ENCODE data around the gene PHACTR3. TPM values are rescaled to one million over a fixed set of nuclear protein-coding genes. Genes with fewer than 3 reads are reported as not detected.

PHACTR3 gene
- total RNA-seq, 6 donors from 2014 or later: 5.5 to 30.8 (median 11.4) TPM

- WGBS, 2 donors: 66% methylated on average over 3 of the region's 3 CpGs; no CpG with 5 or more reads in 1 of the 2 donors
- DNase-seq (no peak), ATAC-seq (ENCODE audit: low FRiP score in 2 of 2) (no peak)
- no peak overlapping the region for H3K4me3 ChIP-seq
- H3K9me3 ChIP-seq: no peaks in the 10 kb centered on the region
- H3K27me3 ChIP-seq: peaks cover 0 to 11% (median 4%) of the 10 kb centered on the region in 4 donors
- no peaks in the 10 kb centered on the region for H3K36me3 ChIP-seq
- peaks cover 0 to 8% (median 4%) of the 10 kb centered on the region in 4 donors for H3K4me1 ChIP-seq
- H3K27ac ChIP-seq: peak overlapping the region in 1 of 4 donors; percentile 46
- TF ChIP-seq POLR2AphosphoS5 (IDR thresholded peaks at IDR 0.05) (no peak), POLR2A (IDR thresholded peaks at IDR 0.05) (no peak), EP300 (IDR thresholded peaks at IDR 0.05) (no peak)
- TF ChIP-seq, protein P1, sequence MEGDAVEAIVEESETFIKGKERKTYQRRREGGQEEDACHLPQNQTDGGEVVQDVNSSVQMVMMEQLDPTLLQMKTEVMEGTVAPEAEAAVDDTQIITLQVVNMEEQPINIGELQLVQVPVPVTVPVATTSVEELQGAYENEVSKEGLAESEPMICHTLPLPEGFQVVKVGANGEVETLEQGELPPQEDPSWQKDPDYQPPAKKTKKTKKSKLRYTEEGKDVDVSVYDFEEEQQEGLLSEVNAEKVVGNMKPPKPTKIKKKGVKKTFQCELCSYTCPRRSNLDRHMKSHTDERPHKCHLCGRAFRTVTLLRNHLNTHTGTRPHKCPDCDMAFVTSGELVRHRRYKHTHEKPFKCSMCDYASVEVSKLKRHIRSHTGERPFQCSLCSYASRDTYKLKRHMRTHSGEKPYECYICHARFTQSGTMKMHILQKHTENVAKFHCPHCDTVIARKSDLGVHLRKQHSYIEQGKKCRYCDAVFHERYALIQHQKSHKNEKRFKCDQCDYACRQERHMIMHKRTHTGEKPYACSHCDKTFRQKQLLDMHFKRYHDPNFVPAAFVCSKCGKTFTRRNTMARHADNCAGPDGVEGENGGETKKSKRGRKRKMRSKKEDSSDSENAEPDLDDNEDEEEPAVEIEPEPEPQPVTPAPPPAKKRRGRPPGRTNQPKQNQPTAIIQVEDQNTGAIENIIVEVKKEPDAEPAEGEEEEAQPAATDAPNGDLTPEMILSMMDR (IDR thresholded peaks at IDR 0.05): no peak
These were observed 30.0 kb upstream of the PHACTR3 start for GRCh38 chr20:59574308-59574707.

DNA sequence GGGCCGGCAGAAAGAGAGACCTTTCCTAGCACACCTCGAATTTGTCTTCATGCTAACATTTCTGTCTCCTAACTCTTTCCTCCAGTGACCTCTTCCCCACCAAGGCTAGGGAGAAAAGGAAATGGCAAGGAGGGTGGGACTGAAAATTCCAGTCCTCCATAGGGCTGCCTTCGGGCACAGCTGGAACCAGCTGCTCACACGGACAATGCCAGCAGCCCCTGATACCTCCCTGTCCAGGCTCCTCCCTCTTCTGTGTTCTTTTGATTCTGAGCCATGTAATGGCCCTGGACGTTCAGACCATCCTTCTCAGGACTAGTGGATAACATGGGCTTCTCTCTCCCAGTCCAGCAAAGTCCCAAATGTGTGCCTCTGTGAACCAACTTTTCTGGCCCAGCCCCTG is 29.1 kb upstream of the PHACTR3 start:
- no peak for ATAC-seq (ENCODE audit: low FRiP score in 2 of 2)
- no peaks in the 10 kb centered on the region for H3K36me3 ChIP-seq
- no peaks in the 10 kb centered on the region for H3K9me3 ChIP-seq
- H3K4me3 ChIP-seq: no peak overlapping the region
- no peak for DNase-seq
- 55 to 61% methylated on average over 5 of the region's 5 CpGs for WGBS, 2 donors
- H3K27ac ChIP-seq: peak overlapping the region in 2 of 4 donors; percentile 0 to 46
- TF ChIP-seq POLR2A (IDR thresholded peaks at IDR 0.05): no peak
- TF ChIP-seq EP300 (IDR thresholded peaks at IDR 0.05): no peak
- TF ChIP-seq, protein P1 (IDR thresholded peaks at IDR 0.05): no peak
- no peak for TF ChIP-seq POLR2AphosphoS5 (IDR thresholded peaks at IDR 0.05)
- peaks cover 0 to 8% (median 4%) of the 10 kb centered on the region in 4 donors for H3K4me1 ChIP-seq
- H3K27me3 ChIP-seq: peaks cover 0 to 11% (median 6%) of the 10 kb centered on the region in 4 donors

- Histone ChIP-seq H3K36me3 (no peaks in the 10 kb centered on the region), H3K9me3 (no peaks in the 10 kb centered on the region), H3K4me3 (no peak overlapping the region), H3K4me1 (peaks cover 0 to 8% (median 4%) of the 10 kb centered on the region in 4 donors), H3K27me3 (peaks cover 0 to 11% (median 6%) of the 10 kb centered on the region in 4 donors), H3K27ac (peak overlapping the region in 1 of 4 donors; percentile 0)
- WGBS, 2 donors: 75 to 86% methylated on average over 1 of the region's 1 CpG
- ATAC-seq (ENCODE audit: low FRiP score in 2 of 2) (no peak), DNase-seq (no peak)
- TF ChIP-seq EP300 (IDR thresholded peaks at IDR 0.05) (no peak), POLR2AphosphoS5 (IDR thresholded peaks at IDR 0.05) (no peak), POLR2A (IDR thresholded peaks at IDR 0.05) (no peak)
- TF ChIP-seq, protein P1 (IDR thresholded peaks at IDR 0.05): no peak
These were observed 28.7 kb upstream of the PHACTR3 start for GRCh38 chr20:59575653-59576052.

DNA sequence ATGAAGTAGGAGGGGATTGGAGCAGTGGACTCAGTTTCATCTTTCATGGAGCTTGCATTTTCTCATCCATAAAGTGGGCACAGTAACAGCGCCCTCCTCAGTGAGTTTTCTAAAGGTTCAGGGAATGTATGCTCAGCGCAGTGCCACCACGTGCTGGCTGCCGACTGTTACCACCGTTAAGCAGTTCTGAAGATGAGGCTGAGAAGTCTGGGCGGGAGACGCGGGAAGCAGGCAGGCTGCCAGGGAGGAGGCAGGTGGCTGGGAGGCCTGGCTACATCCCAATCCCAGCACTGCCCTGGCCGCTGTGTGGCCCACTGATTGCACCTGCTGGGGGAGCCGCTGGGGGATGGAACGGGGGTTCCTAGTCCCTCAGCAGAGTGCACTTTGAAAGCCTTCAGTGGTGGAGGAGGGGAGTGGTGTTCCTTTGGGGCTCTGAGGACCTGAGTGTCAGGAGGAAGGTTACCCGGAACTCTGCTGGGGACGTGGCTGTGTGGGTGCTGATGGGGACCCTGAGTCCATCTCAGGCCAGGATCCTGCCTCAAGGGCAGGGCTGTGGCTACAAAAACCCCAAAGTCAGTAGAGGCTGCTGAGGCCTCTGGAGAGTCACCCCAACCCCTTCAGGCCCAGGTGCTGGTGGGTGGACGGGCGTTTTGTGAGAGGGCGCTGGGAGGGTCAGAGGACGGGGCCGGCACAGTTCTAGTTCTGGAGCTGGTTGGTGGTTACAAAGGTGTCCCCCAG is 28.0 kb upstream of the PHACTR3 start:
- 47 to 51% methylated on average over 14 to 18 of the region's 18 CpGs for WGBS, 2 donors
- Histone ChIP-seq H3K4me3 (no peak overlapping the region), H3K4me1 (peaks cover 0 to 8% (median 4%) of the 10 kb centered on the region in 4 donors), H3K36me3 (no peaks in the 10 kb centered on the region), H3K27ac (no peak overlapping the region), H3K27me3 (peaks cover 0 to 11% (median 6%) of the 10 kb centered on the region in 4 donors), H3K9me3 (no peaks in the 10 kb centered on the region)
- no peak for ATAC-seq (ENCODE audit: low FRiP score in 2 of 2)
- DNase-seq: no peak
- TF ChIP-seq POLR2A (IDR thresholded peaks at IDR 0.05): no peak
- no peak for TF ChIP-seq EP300 (IDR thresholded peaks at IDR 0.05)
- TF ChIP-seq, protein P1 (IDR thresholded peaks at IDR 0.05): no peak
- TF ChIP-seq POLR2AphosphoS5 (IDR thresholded peaks at IDR 0.05): no peak
